Cardiac fibroblast (primary cell): Measurements from ENCODE around the gene PDLIM5.

Experiments
- DNase-seq, 2 donors: peaks; one replicate each; pipeline versions ENCODE4 v3.0.0 to v3.0.0-alpha.2; 2010; ENCODE audit warnings: low read depth in 2 of 2
- H3K4me3 ChIP-seq, 2 donors: replicated peaks in 1 of 2; 1 replicate in 1 of 2; 2 replicates in 1 of 2; pipeline ENCODE4 v1.5.1; 2011; ENCODE audit warnings: low read depth in 2 of 2, low read length in 2 of 2, mild to moderate bottlenecking in 2 of 2, moderate library complexity in 1 of 2
- CTCF ChIP-seq: IDR thresholded peaks from one replicate; pipeline ENCODE4 v1.5.1; 2011; ENCODE audit warnings: low read depth, mild to moderate bottlenecking, low read length, inconsistent platforms

Gene PDLIM5

GRCh38 chr4:94528792-94529451 lies 77.2 kb downstream of the PDLIM5 start:
- no peak for TF ChIP-seq CTCF
- no peak for DNase-seq
- H3K4me3 ChIP-seq = no peak overlapping the region

- TF ChIP-seq CTCF = no peak
- no peak overlapping the region for H3K4me3 ChIP-seq
- DNase-seq = peak in 1 of 2 donors; percentile 38
Measured at GRCh38 chr4:94530073-94530472, 78.3 kb downstream of the PDLIM5 start.

GRCh38 chr4:94531991-94532789 lies 80.4 kb downstream of the PDLIM5 start:
- no peak overlapping the region for H3K4me3 ChIP-seq
- peak in 1 of 2 donors; percentile 75 for DNase-seq
- no peak for TF ChIP-seq CTCF

GRCh38 chr4:94533405-94534223 lies 81.9 kb downstream of the PDLIM5 start:
- DNase-seq = no peak
- TF ChIP-seq CTCF = no peak
- no peak overlapping the region for H3K4me3 ChIP-seq

- DNase-seq = no peak
- TF ChIP-seq CTCF = no peak
- H3K4me3 ChIP-seq = no peak overlapping the region
Measured at GRCh38 chr4:94534401-94535312, 82.9 kb downstream of the PDLIM5 start.

- no peak for TF ChIP-seq CTCF
- DNase-seq = no peak
- H3K4me3 ChIP-seq = no peak overlapping the region
Measured at GRCh38 chr4:94536049-94536448, 84.3 kb downstream of the PDLIM5 start.
